ENCODE measurements around the gene ASPSCR1.

- no peak for TF ChIP-seq CTCF (conservative IDR thresholded peaks at IDR 0.05)
- TF ChIP-seq EZH2 (IDR thresholded peaks at IDR 0.05; ENCODE audit: low read depth): no peak
Measured at GRCh38 chr17:81961521-81962498, 15.6 kb upstream of the ASPSCR1 start.
